HG03442 (cell line): ENCODE data around the gene OR2V1.

Experiments
- ATAC-seq: cut with Tn5 transposase; IDR thresholded peaks from one replicate; pipeline ENCODE4 v1.9.1; 2021; ENCODE audit warnings: mild to moderate bottlenecking, moderate library complexity; ENCODE audit not compliant: unreplicated experiment

The OR2V1 gene

GRCh38 chr5:181084621-181085195 lies 46.3 kb downstream of the OR2V1 start:
- ATAC-seq: no peak

DNA sequence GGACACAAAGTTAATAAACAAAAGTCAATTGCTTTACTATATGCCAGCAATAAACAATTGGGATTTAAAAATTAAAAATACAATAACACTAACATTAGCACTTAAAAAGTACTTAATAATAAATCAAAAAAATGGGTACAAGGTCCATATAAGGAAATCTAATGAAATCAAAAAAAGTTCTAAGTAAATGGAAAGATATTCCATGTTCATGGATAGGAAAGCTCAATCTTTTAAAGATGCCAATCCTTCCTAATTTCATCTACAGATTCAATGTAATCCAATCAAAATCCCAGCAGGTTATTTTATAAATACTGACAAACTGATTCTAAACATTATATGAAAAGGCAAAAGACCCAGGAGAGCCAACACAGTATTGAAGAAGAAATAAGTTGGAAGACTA lies 49.0 kb downstream of the OR2V1 start:
- ATAC-seq: no peak

DNA sequence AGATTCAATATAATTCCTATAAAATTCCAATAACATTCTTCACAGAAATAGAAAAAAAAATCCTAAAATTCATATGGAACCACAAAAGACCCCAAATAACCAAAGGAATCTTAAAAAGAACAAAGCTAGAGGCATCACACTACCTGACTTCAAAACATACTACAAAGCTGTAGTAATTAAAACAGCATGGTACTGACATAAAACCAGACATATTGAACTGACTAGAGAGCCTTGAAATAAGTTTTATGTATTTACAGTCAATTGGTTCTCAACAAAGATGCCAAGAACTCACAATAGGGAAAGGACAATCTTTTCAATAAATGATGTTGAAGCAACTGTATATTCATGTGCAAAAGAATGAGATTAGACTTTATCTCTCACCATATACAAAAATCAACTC lies 54.0 kb downstream of the OR2V1 start:
- no peak for ATAC-seq
